Upper lobe of left lung (tissue), 6 donors: ENCODE results near the gene CDC14A. TPM values are rescaled to one million over a fixed set of nuclear protein-coding genes. Genes with fewer than 3 reads are reported as not detected.
"Not testable (repeated sequence)": the region's sequence is repeated elsewhere in the genome, so short reads cannot be mapped to it uniquely, and the experiment has no call there.

Experiments
- ATAC-seq, 2 donors: fragments of 200-7000 bp; cut with Tn5 transposase; one replicate each; pipeline ENCODE4 v1.9.1; 2022; ENCODE audit warnings: mild to moderate bottlenecking in 2 of 2, moderate library complexity in 2 of 2; ENCODE audit not compliant: low FRiP score in 2 of 2
- DNase-seq, 2 donors: peaks; one replicate each; pipeline ENCODE4 v3.0.0-alpha.2; 2019 to 2020
- H3K27ac ChIP-seq, 4 donors: fragments of 200-600 bp; sonication (generic); one replicate each; pipeline ENCODE4 v1.5.1; 2016 to 2019
- H3K27me3 ChIP-seq, 4 donors: fragments of 200-600 bp; sonication (generic); one replicate each; pipeline ENCODE4 v1.5.1; 2017 to 2019
- H3K36me3 ChIP-seq, 4 donors: fragments of 200-600 bp; sonication (generic); one replicate each; pipeline ENCODE4 v1.5.1; 2016 to 2019
- H3K4me1 ChIP-seq, 4 donors: fragments of 200-600 bp; sonication (generic); one replicate each; pipeline ENCODE4 v1.5.1; 2018 to 2019
- H3K4me3 ChIP-seq, 4 donors: fragments of 200-600 bp; sonication (generic); one replicate each; pipeline ENCODE4 v1.5.1; 2017 to 2019; ENCODE audit warnings: mild to moderate bottlenecking in 2 of 4, moderate library complexity in 1 of 4
- H3K9me3 ChIP-seq, 4 donors: fragments of 200-600 bp; sonication (generic); one replicate each; pipeline ENCODE4 v1.5.1; 2018 to 2019
- EP300 ChIP-seq, 4 donors: sonication (generic); formaldehyde crosslinking; IDR thresholded peaks; one replicate each; pipeline ENCODE4 v1.5.1; 2017; ENCODE audit warnings: antibody characterized with exemption in 4 of 4, control low read depth in 2 of 4
- POLR2A ChIP-seq, 4 donors: fragments of 450-650 bp; IDR thresholded peaks; one replicate each; pipeline ENCODE4 v1.5.1; 2016 to 2017; ENCODE audit warnings: antibody characterized with exemption in 4 of 4, mild to moderate bottlenecking in 2 of 4
- POLR2AphosphoS5 ChIP-seq, 2 donors: sonication (generic); formaldehyde crosslinking; IDR thresholded peaks; one replicate each; pipeline ENCODE4 v1.5.1; 2017; ENCODE audit warnings: antibody characterized with exemption in 2 of 2
- WGBS, 2 donors: methylation state at CpG; one replicate each; pipeline ENCODE4 v1.1.5; 2017 to 2018; 5-methylcytosine and 5-hydroxymethylcytosine counted together
- total RNA-seq, 6 donors: library from RNA; depleted of rRNA in 4 of 6; stranded (reverse); fragments of >200 nt in 4 of 6; gene quantifications; one replicate each; pipeline versions ENCODE4 v1.1.0 to v1.2.1, GENCODE V29; 2016 to 2021
- TF ChIP-seq, protein P1 (sequence below), 6 experiments: fragments of 450-650 bp in 4 of 6; fragments of 200-600 bp in 2 of 6; sonication (generic) in 2 of 6; IDR thresholded peaks; one replicate each; pipeline ENCODE4 v1.5.1; 2016 to 2019; ENCODE audit warnings: antibody characterized with exemption in 6 of 6
- donor health status: DM: no; HTN: no; CAD: no; lungs with moderate emphysema.
- donor health status: DM: no; HTN: yes; CAD: no; lungs with severe emphysema.

CDC14A gene
- total RNA-seq, 6 donors from 2014 or later, result 9.6 to 56.6 (median 22.1) TPM

DNA sequence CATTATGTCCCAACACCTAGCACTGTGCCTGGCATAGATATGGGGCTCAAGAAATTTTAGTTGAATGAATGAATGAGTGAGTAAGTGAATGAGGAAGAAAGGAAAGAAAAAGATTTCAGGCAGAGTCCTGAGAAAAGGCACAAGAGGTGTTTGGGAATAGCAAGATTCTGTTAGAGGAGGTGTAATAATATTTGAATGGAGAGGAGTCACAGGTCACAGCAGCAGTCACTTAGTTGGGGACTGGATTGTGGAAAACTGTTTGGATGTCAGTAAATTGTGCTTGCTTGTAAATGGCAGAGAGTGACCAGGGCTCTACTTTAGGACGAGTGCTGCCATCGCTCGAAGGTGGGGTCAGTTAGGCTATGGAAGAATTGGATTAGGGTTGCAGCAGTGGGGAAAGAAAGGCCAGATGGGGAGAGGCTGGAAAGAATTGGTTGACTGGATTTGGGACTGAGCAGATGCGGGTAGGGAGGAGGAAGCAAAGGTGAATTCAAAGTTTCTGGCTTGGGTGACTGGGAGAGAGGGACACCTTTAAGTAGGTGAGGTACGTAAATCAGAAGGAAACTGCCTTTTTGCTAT is 9.3 kb downstream of the CDC14A start:
- H3K27ac ChIP-seq, result peak overlapping the region in 3 of 4 donors; percentile 44 to 69 (median 45)
- H3K27me3 ChIP-seq, result no peaks in the 10 kb centered on the region
- ATAC-seq (no peak), DNase-seq (no peak)
- H3K4me3 ChIP-seq, result no peak overlapping the region
- TF ChIP-seq EP300 (IDR thresholded peaks at IDR 0.05) (no peak), POLR2AphosphoS5 (IDR thresholded peaks at IDR 0.05) (no peak), POLR2A (IDR thresholded peaks at IDR 0.05) (no peak)
- TF ChIP-seq, protein P1, sequence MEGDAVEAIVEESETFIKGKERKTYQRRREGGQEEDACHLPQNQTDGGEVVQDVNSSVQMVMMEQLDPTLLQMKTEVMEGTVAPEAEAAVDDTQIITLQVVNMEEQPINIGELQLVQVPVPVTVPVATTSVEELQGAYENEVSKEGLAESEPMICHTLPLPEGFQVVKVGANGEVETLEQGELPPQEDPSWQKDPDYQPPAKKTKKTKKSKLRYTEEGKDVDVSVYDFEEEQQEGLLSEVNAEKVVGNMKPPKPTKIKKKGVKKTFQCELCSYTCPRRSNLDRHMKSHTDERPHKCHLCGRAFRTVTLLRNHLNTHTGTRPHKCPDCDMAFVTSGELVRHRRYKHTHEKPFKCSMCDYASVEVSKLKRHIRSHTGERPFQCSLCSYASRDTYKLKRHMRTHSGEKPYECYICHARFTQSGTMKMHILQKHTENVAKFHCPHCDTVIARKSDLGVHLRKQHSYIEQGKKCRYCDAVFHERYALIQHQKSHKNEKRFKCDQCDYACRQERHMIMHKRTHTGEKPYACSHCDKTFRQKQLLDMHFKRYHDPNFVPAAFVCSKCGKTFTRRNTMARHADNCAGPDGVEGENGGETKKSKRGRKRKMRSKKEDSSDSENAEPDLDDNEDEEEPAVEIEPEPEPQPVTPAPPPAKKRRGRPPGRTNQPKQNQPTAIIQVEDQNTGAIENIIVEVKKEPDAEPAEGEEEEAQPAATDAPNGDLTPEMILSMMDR (IDR thresholded peaks at IDR 0.05), result no peak
- H3K9me3 ChIP-seq, result no peaks in the 10 kb centered on the region
- H3K36me3 ChIP-seq, result no peaks in the 10 kb centered on the region
- H3K4me1 ChIP-seq, result peaks cover 12 to 45% (median 32%) of the 10 kb centered on the region in 4 donors
- WGBS, 2 donors, result 92 to 94% methylated on average over 5 of the region's 5 CpGs

DNA sequence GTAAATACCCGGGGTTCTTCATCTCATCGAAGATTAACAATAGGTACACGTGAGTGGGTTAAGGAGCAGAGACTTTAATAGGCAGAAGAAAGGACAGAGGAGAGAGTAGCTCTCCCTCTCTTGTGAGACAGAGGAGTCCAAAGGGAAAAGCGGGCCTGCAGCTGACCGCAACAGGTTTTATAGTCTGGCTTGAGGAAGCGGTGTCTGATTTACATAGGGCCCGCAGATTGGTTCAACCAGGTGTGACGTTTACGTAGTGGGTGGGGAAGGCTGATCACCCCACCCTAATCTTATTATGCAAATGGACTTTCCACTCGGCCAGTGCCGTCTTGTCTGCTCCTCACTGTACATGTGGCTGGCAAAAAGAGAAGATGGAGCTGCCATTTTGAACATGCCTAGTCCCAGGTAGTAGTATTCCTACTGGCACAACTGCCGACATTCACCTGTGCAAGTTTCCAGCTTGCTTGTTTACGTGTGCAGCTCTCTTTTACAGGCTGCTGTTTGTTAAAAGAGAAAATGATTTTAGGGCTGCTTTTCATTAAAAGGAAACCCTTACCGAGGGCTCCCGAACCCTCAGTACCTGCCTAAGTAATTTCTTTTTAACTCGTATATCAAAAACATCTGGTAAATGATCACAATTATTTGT is 10.6 kb downstream of the CDC14A start:
- Histone ChIP-seq H3K9me3 (no peaks in the 10 kb centered on the region), H3K27ac (no peak overlapping the region), H3K4me3 (no peak overlapping the region), H3K36me3 (no peaks in the 10 kb centered on the region), H3K27me3 (no peaks in the 10 kb centered on the region), H3K4me1 (peaks cover 12 to 35% (median 25%) of the 10 kb centered on the region in 4 donors)
- DNase-seq (no peak), ATAC-seq (no peak)
- 94 to 95% methylated on average over 16 of the region's 16 CpGs for WGBS, 2 donors
- TF ChIP-seq POLR2A (IDR thresholded peaks at IDR 0.05) (no peak), POLR2AphosphoS5 (IDR thresholded peaks at IDR 0.05) (no peak), EP300 (IDR thresholded peaks at IDR 0.05) (no peak)
- TF ChIP-seq, protein P1 (IDR thresholded peaks at IDR 0.05), result no peak

DNA sequence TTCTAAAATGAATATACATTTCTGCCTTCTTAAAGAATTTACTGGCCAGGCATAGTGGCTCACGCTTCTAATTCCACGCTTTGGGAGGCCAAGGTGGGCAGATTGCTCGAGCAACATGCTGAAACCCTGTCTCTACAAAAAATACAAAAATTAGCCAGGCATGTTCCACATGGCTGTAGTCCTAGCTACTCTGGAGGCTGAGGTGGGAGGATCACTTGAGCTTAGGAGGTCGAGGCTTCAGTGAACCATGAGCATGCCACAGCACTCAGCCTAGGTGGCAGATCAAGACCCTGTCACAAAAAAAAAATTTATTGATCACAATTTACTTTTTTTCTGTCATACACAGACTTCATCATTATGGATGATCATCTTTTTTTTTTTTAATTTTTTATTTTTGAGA is 11.5 kb downstream of the CDC14A start:
- Histone ChIP-seq H3K27ac (no peak overlapping the region), H3K9me3 (no peaks in the 10 kb centered on the region), H3K36me3 (no peaks in the 10 kb centered on the region), H3K27me3 (no peaks in the 10 kb centered on the region), H3K4me1 (peaks cover 12 to 28% (median 22%) of the 10 kb centered on the region in 4 donors), H3K4me3 (no peak overlapping the region)
- no peak for ATAC-seq
- no peak for DNase-seq
- TF ChIP-seq, protein P1 (IDR thresholded peaks at IDR 0.05), result no peak
- TF ChIP-seq EP300 (IDR thresholded peaks at IDR 0.05) (no peak), POLR2AphosphoS5 (IDR thresholded peaks at IDR 0.05) (no peak), POLR2A (IDR thresholded peaks at IDR 0.05) (no peak)
- WGBS, 2 donors, result 97 to 100% methylated on average over 4 of the region's 4 CpGs

DNA sequence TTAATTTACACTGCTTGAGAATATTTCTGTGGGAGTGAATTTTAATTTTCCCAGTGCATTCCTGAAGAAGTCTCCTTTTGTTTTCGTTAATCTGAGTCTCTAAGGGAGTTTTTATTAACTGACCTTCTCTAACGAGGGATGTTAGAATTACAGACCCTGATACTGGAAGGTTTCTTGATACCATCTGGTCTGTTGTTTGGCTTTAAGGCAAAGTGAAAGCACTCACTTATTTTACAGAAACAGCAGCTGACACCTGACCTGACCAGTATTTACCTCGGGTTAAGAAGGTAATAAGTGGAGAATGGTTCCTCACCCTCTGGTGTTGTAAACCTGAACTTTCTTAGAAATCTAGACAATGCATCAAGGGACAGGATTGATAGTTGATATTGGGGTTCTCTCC is 12.4 kb downstream of the CDC14A start:
- Histone ChIP-seq H3K27ac (no peak overlapping the region), H3K4me3 (no peak overlapping the region), H3K27me3 (no peaks in the 10 kb centered on the region), H3K36me3 (no peaks in the 10 kb centered on the region), H3K4me1 (peaks cover 12 to 20% (median 14%) of the 10 kb centered on the region in 4 donors), H3K9me3 (no peaks in the 10 kb centered on the region)
- ATAC-seq, result no peak
- 47 to 55% methylated on average over 3 of the region's 3 CpGs for WGBS, 2 donors
- no peak for DNase-seq
- TF ChIP-seq, protein P1 (IDR thresholded peaks at IDR 0.05), result no peak
- TF ChIP-seq EP300 (IDR thresholded peaks at IDR 0.05) (no peak), POLR2AphosphoS5 (IDR thresholded peaks at IDR 0.05) (no peak), POLR2A (IDR thresholded peaks at IDR 0.05) (no peak)

DNA sequence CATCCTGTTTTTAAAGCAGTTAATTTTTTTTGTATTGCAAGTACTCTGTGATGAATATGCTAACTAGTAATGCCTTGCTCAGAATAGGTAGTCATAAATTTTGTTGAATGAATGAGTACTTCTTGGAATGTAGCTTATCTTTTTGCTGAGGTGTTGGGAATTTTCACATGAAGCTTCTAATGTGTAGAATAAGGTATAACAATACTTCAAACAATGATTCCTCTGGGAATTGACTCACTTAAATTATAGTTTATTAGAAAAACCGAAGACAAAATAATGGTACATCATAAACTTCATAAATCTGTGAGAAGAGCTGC is 13.9 kb downstream of the CDC14A start:
- H3K27me3 ChIP-seq, result no peaks in the 10 kb centered on the region
- H3K4me1 ChIP-seq, result peaks cover 1 to 8% (median 5%) of the 10 kb centered on the region in 4 donors
- no peak overlapping the region for H3K4me3 ChIP-seq
- ATAC-seq (no peak), DNase-seq (no peak)
- no peaks in the 10 kb centered on the region for H3K36me3 ChIP-seq
- no peaks in the 10 kb centered on the region for H3K9me3 ChIP-seq
- 86 to 97% methylated on average over 1 of the region's 1 CpG for WGBS, 2 donors
- no peak overlapping the region for H3K27ac ChIP-seq
- TF ChIP-seq, protein P1 (IDR thresholded peaks at IDR 0.05), result no peak
- no peak for TF ChIP-seq POLR2A (IDR thresholded peaks at IDR 0.05)
- no peak for TF ChIP-seq POLR2AphosphoS5 (IDR thresholded peaks at IDR 0.05)
- TF ChIP-seq EP300 (IDR thresholded peaks at IDR 0.05), result no peak

DNA sequence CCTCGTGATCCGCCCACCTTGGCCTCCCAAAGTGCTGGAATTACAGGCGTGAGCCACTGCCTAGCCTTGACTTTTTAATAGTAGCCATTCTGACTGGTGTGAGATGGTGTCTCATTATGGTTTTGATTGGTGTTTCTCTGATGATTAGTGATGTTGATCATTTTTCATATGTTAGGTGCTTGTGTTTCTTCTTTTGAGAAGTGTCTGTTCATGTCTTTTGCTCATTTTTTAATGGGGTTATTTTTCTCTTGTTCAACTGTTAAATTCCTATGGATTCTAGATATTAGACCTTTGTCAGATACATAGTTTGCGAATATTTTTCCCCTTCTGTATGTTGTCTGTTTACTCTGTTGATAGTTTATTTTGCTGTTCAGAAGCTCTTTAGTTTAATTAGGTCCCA is 17.0 kb downstream of the CDC14A start:
- not testable (repeated sequence) for H3K27ac ChIP-seq, H3K36me3 ChIP-seq, DNase-seq, H3K4me3 ChIP-seq, H3K4me1 ChIP-seq, H3K27me3 ChIP-seq, ATAC-seq, H3K9me3 ChIP-seq
- 91 to 96% methylated on average over 4 of the region's 4 CpGs for WGBS, 2 donors

DNA sequence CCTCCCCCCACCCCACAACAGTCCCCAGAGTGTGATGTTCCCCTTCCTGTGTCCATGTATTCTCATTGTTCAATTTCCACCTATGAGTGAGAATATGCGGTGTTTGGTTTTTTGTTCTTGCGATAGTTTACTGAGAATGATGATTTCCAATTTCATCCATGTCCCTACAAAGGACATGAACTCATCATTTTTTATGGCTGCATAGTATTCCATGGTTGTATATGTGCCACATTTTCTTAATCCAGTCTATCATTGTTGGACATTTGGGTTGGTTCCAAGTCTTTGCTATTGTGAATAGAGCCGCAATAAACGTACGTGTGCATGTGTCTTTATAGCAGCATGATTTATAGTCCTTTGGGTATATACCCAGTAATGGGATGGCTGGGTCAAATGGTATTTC is 21.6 kb downstream of the CDC14A start:
- not testable (repeated sequence) for DNase-seq, H3K27ac ChIP-seq, H3K4me3 ChIP-seq, H3K36me3 ChIP-seq, H3K9me3 ChIP-seq, H3K4me1 ChIP-seq, H3K27me3 ChIP-seq, ATAC-seq
- WGBS, 2 donors, result 93 to 96% methylated on average over 5 of the region's 5 CpGs
